OCI-LY7 (cell line): ENCODE results near the gene SOS1. TPM values are rescaled to one million over a fixed set of nuclear protein-coding genes. Genes with fewer than 3 reads are reported as not detected.

Experiments
- BruUV-seq: library from RNA; stranded (reverse); fragments of 400-500 nt; replicated peaks from 2 replicates; lab custom pipeline; 2021; lab: Mats Ljungman, UMichigan
- CTCF ChIA-PET: fragments of 300-600 bp; sonication (Branson Sonifier 250); formaldehyde crosslinking; loops from one replicate; lab custom pipeline; 2022; ENCODE audit warnings: antibody characterized with exemption; ENCODE audit not compliant: unreplicated experiment; lab: Charles Lee
- POLR2A ChIA-PET: fragments of 300-600 bp; sonication (Branson Sonifier 250); formaldehyde crosslinking; loops from one replicate; lab custom pipeline; 2022; ENCODE audit warnings: antibody characterized with exemption; lab: Charles Lee
- DNase-seq: peaks from one replicate; pipeline ENCODE4 v3.0.0-alpha.2; 2015; ENCODE audit warnings: low spot score
- H2AFZ ChIP-seq: fragments of 200-600 bp; sonication (generic), shearing (Covaris generic); 2 replicates; pipeline ENCODE4 v1.6.1; 2014; ENCODE audit warnings: mild to moderate bottlenecking, antibody characterized with exemption, low read length, moderate library complexity
- H3K27ac ChIP-seq: fragments of 200-600 bp; sonication (generic); 2 replicates; pipeline ENCODE4 v1.5.1; 2014; ENCODE audit warnings: mixed run types, low read depth, mild to moderate bottlenecking, moderate library complexity, low read length, inconsistent platforms; ENCODE audit not compliant: poor library complexity, severe bottlenecking
- H3K36me3 ChIP-seq: fragments of 200-600 bp; sonication (generic); 2 replicates; pipeline ENCODE4 v1.6.1; 2014; ENCODE audit warnings: mild to moderate bottlenecking, antibody characterized with exemption, low read length, moderate library complexity, mixed read lengths; ENCODE audit not compliant: insufficient read depth
- H3K4me1 ChIP-seq: fragments of 200-600 bp; sonication (generic); 2 replicates; pipeline ENCODE4 v1.5.1; 2014; ENCODE audit warnings: mild to moderate bottlenecking, low read length; ENCODE audit not compliant: insufficient read depth, poor library complexity, severe bottlenecking
- H3K4me2 ChIP-seq: fragments of 200-600 bp; sonication (generic); 2 replicates; pipeline ENCODE4 v1.6.1; 2014; ENCODE audit warnings: mild to moderate bottlenecking, low read length
- H3K4me3 ChIP-seq: fragments of 200-600 bp; sonication (generic); 2 replicates; pipeline ENCODE4 v1.5.1; 2014; ENCODE audit warnings: mild to moderate bottlenecking, low read depth, low read length; ENCODE audit not compliant: poor library complexity, severe bottlenecking
- H3K79me2 ChIP-seq: fragments of 200-600 bp; sonication (generic); 2 replicates; pipeline ENCODE4 v1.6.1; 2016; ENCODE audit warnings: low read depth, mild to moderate bottlenecking, low read length, moderate library complexity, mixed read lengths; ENCODE audit not compliant: insufficient read depth
- H3K9me2 ChIP-seq: fragments of 200-600 bp; sonication (generic); 2 replicates; pipeline ENCODE4 v1.6.1; 2016; ENCODE audit warnings: mild to moderate bottlenecking, low read length, mixed read lengths; ENCODE audit not compliant: insufficient read depth
- H3K9me3 ChIP-seq: fragments of 200-600 bp; sonication (generic); 2 replicates; pipeline ENCODE4 v1.6.1; 2014; ENCODE audit warnings: mild to moderate bottlenecking, mixed run types, low read length, mixed read lengths
- H4K20me1 ChIP-seq: fragments of 200-600 bp; sonication (generic); 2 replicates; pipeline ENCODE4 v1.6.1; 2014; ENCODE audit warnings: mild to moderate bottlenecking, antibody characterized with exemption, low read length, moderate library complexity, mixed read lengths; ENCODE audit not compliant: insufficient read depth
- EZH2phosphoT487 ChIP-seq: fragments of 200-600 bp; sonication (generic); IDR thresholded peaks from 2 replicates; pipeline ENCODE4 v1.6.1; 2018; ENCODE audit warnings: low read depth, borderline replicate concordance, mild to moderate bottlenecking, mixed run types, antibody characterized with exemption, low read length, moderate library complexity, mixed read lengths
- intact Hi-C: fragments of 100-400 bp; cut with micrococcal nuclease; formaldehyde crosslinking; loops from one replicate; pipeline ENCODE4 v1.10.0; 2022; ENCODE audit not compliant: unreplicated experiment
- total RNA-seq, 2 experiments: library from RNA; depleted of rRNA in 1 of 2; stranded (reverse); fragments of >200 nt in 1 of 2; shearing (Covaris generic) in 1 of 2; gene quantifications; 2 replicates each; pipeline ENCODE4 v1.2.3, GENCODE V29; 2014 to 2022
- TF ChIP-seq, protein P1 (sequence below): fragments of 200-600 bp; sonication (generic); conservative IDR thresholded peaks from 2 replicates; pipeline ENCODE4 v1.5.1; 2014; ENCODE audit warnings: mild to moderate bottlenecking, antibody characterized with exemption, low read length, moderate library complexity, mixed read lengths

The SOS1 gene
- total RNA-seq, 2 experiments from 2014 or later = 21.3 to 40.0 TPM

- no peak overlapping the region for H2AFZ ChIP-seq
- CTCF ChIA-PET = no interaction called here
- no peaks in the 10 kb centered on the region for H3K9me2 ChIP-seq
- TF ChIP-seq EZH2phosphoT487 = no peak
- TF ChIP-seq, protein P1, sequence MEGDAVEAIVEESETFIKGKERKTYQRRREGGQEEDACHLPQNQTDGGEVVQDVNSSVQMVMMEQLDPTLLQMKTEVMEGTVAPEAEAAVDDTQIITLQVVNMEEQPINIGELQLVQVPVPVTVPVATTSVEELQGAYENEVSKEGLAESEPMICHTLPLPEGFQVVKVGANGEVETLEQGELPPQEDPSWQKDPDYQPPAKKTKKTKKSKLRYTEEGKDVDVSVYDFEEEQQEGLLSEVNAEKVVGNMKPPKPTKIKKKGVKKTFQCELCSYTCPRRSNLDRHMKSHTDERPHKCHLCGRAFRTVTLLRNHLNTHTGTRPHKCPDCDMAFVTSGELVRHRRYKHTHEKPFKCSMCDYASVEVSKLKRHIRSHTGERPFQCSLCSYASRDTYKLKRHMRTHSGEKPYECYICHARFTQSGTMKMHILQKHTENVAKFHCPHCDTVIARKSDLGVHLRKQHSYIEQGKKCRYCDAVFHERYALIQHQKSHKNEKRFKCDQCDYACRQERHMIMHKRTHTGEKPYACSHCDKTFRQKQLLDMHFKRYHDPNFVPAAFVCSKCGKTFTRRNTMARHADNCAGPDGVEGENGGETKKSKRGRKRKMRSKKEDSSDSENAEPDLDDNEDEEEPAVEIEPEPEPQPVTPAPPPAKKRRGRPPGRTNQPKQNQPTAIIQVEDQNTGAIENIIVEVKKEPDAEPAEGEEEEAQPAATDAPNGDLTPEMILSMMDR = no peak
- POLR2A ChIA-PET = interaction anchor here (0.5 kb wide), 2 partner anchors 300 to 323 kb away, joined by 3 read pairs; no protein-coding TSS in a partner anchor
- no peaks in the 10 kb centered on the region for H3K9me3 ChIP-seq
- intact Hi-C loops = no loop called here
- H4K20me1 ChIP-seq = no peaks in the 10 kb centered on the region
- DNase-seq = no peak
- no TSS peak for BruUV-seq
- H3K4me1 ChIP-seq = no peaks in the 10 kb centered on the region
- H3K27ac ChIP-seq = no peak overlapping the region
- no peak overlapping the region for H3K4me3 ChIP-seq
- no peaks in the 10 kb centered on the region for H3K36me3 ChIP-seq
- H3K4me2 ChIP-seq = no peak overlapping the region
- H3K79me2 ChIP-seq = no peaks in the 10 kb centered on the region
Observed at GRCh38 chr2:38968021-38968420, 152.8 kb downstream of the SOS1 start.

- intact Hi-C loops = no loop called here
- Histone ChIP-seq H3K4me3 (no peak overlapping the region), H3K27ac (no peak overlapping the region), H3K9me2 (no peaks in the 10 kb centered on the region), H3K79me2 (no peaks in the 10 kb centered on the region), H3K9me3 (no peaks in the 10 kb centered on the region), H2AFZ (no peak overlapping the region), H3K36me3 (no peaks in the 10 kb centered on the region), H3K4me1 (no peaks in the 10 kb centered on the region), H3K4me2 (no peak overlapping the region), H4K20me1 (no peaks in the 10 kb centered on the region)
- DNase-seq = no peak
- ChIA-PET CTCF (no interaction called here), POLR2A (interaction anchor here (0.5 kb wide), 1 partner anchor 262 kb away, joined by 3 read pairs; no protein-coding TSS in a partner anchor)
- TF ChIP-seq EZH2phosphoT487 = no peak
- TF ChIP-seq, protein P1 = no peak
- BruUV-seq = no TSS peak
Observed at GRCh38 chr2:38966678-38967077, 154.2 kb downstream of the SOS1 start.

- intact Hi-C loops = no loop called here
- Histone ChIP-seq H3K4me3 (no peak overlapping the region), H2AFZ (no peak overlapping the region), H3K36me3 (no peaks in the 10 kb centered on the region), H3K9me3 (no peaks in the 10 kb centered on the region), H4K20me1 (no peaks in the 10 kb centered on the region), H3K4me1 (no peaks in the 10 kb centered on the region), H3K9me2 (no peaks in the 10 kb centered on the region), H3K79me2 (no peaks in the 10 kb centered on the region), H3K4me2 (no peak overlapping the region), H3K27ac (no peak overlapping the region)
- BruUV-seq = no TSS peak
- ChIA-PET CTCF (no interaction called here), POLR2A (interaction anchor here (0.5 kb wide), 1 partner anchor 262 kb away, joined by 3 read pairs; no protein-coding TSS in a partner anchor)
- DNase-seq = no peak
- TF ChIP-seq EZH2phosphoT487 = no peak
- TF ChIP-seq, protein P1 = no peak
Observed at GRCh38 chr2:38966006-38966405, 154.8 kb downstream of the SOS1 start.
